SK-N-SH (cell line): ENCODE measurements around the gene TIMM23. TPM values are rescaled to one million over a fixed set of nuclear protein-coding genes. Genes with fewer than 3 reads are reported as not detected.
A peak's percentile ranks its signal among the peaks of the same experiment; 100 is the strongest.

Experiments
- CTCF ChIA-PET: fragments of 300-600, 350-600 bp; formaldehyde crosslinking; extraction: SDS; loops from one replicate; lab custom pipeline; 2021; lab: Yijun Ruan, JAX
- POLR2A ChIA-PET: fragments of 350-600 bp; sonication (Branson Sonifier 250); formaldehyde crosslinking; extraction: SDS; loops from one replicate; lab custom pipeline; 2020; ENCODE audit warnings: antibody characterized with exemption, inconsistent platforms; lab: Yijun Ruan, JAX
- DNase-seq: peaks from one replicate; pipeline ENCODE4 v3.0.0; 2012
- H2AFZ ChIP-seq: fragments of 200-600 bp; sonication (generic); 2 replicates; pipeline ENCODE4 v1.8.1; 2016; ENCODE audit warnings: antibody characterized with exemption, mild to moderate bottlenecking, low read depth
- H3F3A ChIP-seq: fragments of 200-600 bp; sonication (generic); replicated peaks from 2 replicates; pipeline ENCODE3; 2016; ENCODE audit warnings: antibody characterized with exemption, mild to moderate bottlenecking; ENCODE audit not compliant: insufficient read depth
- H3K27ac ChIP-seq, 2 experiments: fragments of 200-500 bp in 1 of 2; fragments of 200-600 bp in 1 of 2; sonication (Bioruptor generic) in 1 of 2; sonication (generic), shearing (Covaris generic) in 1 of 2; 2 replicates each; pipeline versions ENCODE4 v1.5.1 to v1.6.1; 2014 to 2016; ENCODE audit warnings: low read depth in 2 of 2, inconsistent platforms in 1 of 2, low read length in 1 of 2, mild to moderate bottlenecking in 1 of 2, mixed read lengths in 1 of 2
- H3K27me3 ChIP-seq: fragments of 200-600 bp; sonication (generic), shearing (Covaris generic); 2 replicates; pipeline ENCODE4 v1.6.1; 2016; ENCODE audit warnings: mixed run types; ENCODE audit not compliant: insufficient read depth
- H3K36me3 ChIP-seq, 2 experiments: fragments of 200-500 bp in 1 of 2; fragments of 200-600 bp in 1 of 2; sonication (Bioruptor generic) in 1 of 2; sonication (generic) in 1 of 2; replicated peaks in 1 of 2; 2 replicates each; pipeline versions ENCODE3 to v1.5.1; 2014 to 2016; ENCODE audit warnings: low read length in 1 of 2, mild to moderate bottlenecking in 1 of 2; ENCODE audit not compliant: insufficient read depth in 2 of 2, control insufficient read depth in 1 of 2
- H3K4me1 ChIP-seq, 2 experiments: fragments of 200-500 bp in 1 of 2; fragments of 200-600 bp in 1 of 2; sonication (Bioruptor generic) in 1 of 2; sonication (generic), shearing (Covaris generic) in 1 of 2; 2 replicates each; pipeline versions ENCODE4 v1.5.1 to v1.6.1; 2014 to 2016; ENCODE audit warnings: low read depth in 1 of 2, low read length in 1 of 2, mixed run types in 1 of 2; ENCODE audit not compliant: insufficient read depth in 2 of 2, control insufficient read depth in 1 of 2
- H3K4me2 ChIP-seq: fragments of 200-600 bp; sonication (generic), shearing (Covaris generic); 2 replicates; pipeline ENCODE4 v1.6.1; 2017; ENCODE audit warnings: mixed run types
- H3K4me3 ChIP-seq, 2 experiments: fragments of 200-500 bp in 1 of 2; fragments of 200-600 bp in 1 of 2; sonication (Bioruptor generic) in 1 of 2; sonication (generic), shearing (Covaris generic) in 1 of 2; 2 replicates each; pipeline versions ENCODE4 v1.5.1 to v1.8.1; 2014 to 2016; ENCODE audit warnings: low read depth in 2 of 2, inconsistent platforms in 1 of 2, low read length in 1 of 2, mild to moderate bottlenecking in 1 of 2, mixed read lengths in 1 of 2, moderate library complexity in 1 of 2
- H3K79me2 ChIP-seq: fragments of 200-600 bp; sonication (generic); 2 replicates; pipeline ENCODE4 v1.8.1; 2017; ENCODE audit warnings: mild to moderate bottlenecking; ENCODE audit not compliant: insufficient read depth
- H3K9ac ChIP-seq: fragments of 200-600 bp; sonication (generic); 2 replicates; pipeline ENCODE4 v1.6.1; 2017; ENCODE audit warnings: mixed run types
- H3K9me2 ChIP-seq: fragments of 200-600 bp; sonication (generic); 2 replicates; pipeline ENCODE4 v1.6.1; 2017; ENCODE audit warnings: mixed run types
- H3K9me3 ChIP-seq: fragments of 200-600 bp; sonication (generic); 2 replicates; pipeline ENCODE4 v1.6.1; 2017; ENCODE audit warnings: mixed run types, mild to moderate bottlenecking, moderate library complexity
- H4K20me1 ChIP-seq: fragments of 200-600 bp; sonication (generic); 2 replicates; pipeline ENCODE4 v1.6.1; 2017; ENCODE audit warnings: mild to moderate bottlenecking, mixed run types; ENCODE audit not compliant: insufficient read depth
- EP300 ChIP-seq, 2 experiments: IDR thresholded peaks; 2 replicates each; pipeline versions ENCODE4 v1.4.0 to v1.6.1; 2012; ENCODE audit warnings: borderline replicate concordance in 1 of 2, low read depth in 1 of 2, low read length in 1 of 2
- EZH2phosphoT487 ChIP-seq: fragments of 200-600 bp; sonication (generic); IDR thresholded peaks from 2 replicates; pipeline ENCODE4 v1.6.1; 2017; ENCODE audit warnings: low read depth, mixed run types, mild to moderate bottlenecking, antibody characterized with exemption, moderate library complexity, borderline replicate concordance
- FOSL2 ChIP-seq: IDR thresholded peaks from 2 replicates; pipeline ENCODE4 v1.4.0; 2012; ENCODE audit warnings: low read depth, mild to moderate bottlenecking, moderate library complexity, borderline replicate concordance
- FOXJ3 ChIP-seq: sonication (generic); formaldehyde crosslinking; IDR thresholded peaks from 2 replicates; pipeline ENCODE4 v1.5.1; 2020; ENCODE audit warnings: mild to moderate bottlenecking, missing genetic modification reagents
- FOXM1 ChIP-seq: IDR thresholded peaks from 2 replicates; pipeline ENCODE4 v1.4.0; 2012; ENCODE audit warnings: low read depth, mild to moderate bottlenecking
- JUND ChIP-seq: IDR thresholded peaks from 2 replicates; pipeline ENCODE4 v1.4.0; 2012
- MXI1 ChIP-seq: IDR thresholded peaks from 2 replicates; pipeline ENCODE4 v1.6.1; 2012; ENCODE audit warnings: mild to moderate bottlenecking, low read depth, low read length, improper control_type of control experiment
- PBX3 ChIP-seq: IDR thresholded peaks from 2 replicates; pipeline ENCODE4; 2012
- POLR2AphosphoS5 ChIP-seq: IDR thresholded peaks from 2 replicates; pipeline ENCODE4 v1.6.1; 2012; ENCODE audit warnings: low read depth, low read length
- RCOR1 ChIP-seq: fragments of 150-350 bp; IDR thresholded peaks from 2 replicates; pipeline ENCODE4 v1.6.1; 2017; ENCODE audit warnings: antibody characterized with exemption, low read length
- RFX5 ChIP-seq: IDR thresholded peaks from 2 replicates; pipeline ENCODE4 v1.6.1; 2012; ENCODE audit warnings: mild to moderate bottlenecking, improper control_type of control experiment, low read length
- SIN3A ChIP-seq: IDR thresholded peaks from 2 replicates; pipeline ENCODE4 v1.6.1; 2012; ENCODE audit warnings: low read depth, mild to moderate bottlenecking, low read length, moderate library complexity, borderline replicate concordance
- TAF1 ChIP-seq: IDR thresholded peaks from 2 replicates; pipeline ENCODE4 v1.6.1; 2012; ENCODE audit warnings: low read depth, mild to moderate bottlenecking, low read length, moderate library complexity, borderline replicate concordance
- USF2 ChIP-seq: fragments of 150-350 bp; IDR thresholded peaks from 2 replicates; pipeline ENCODE4 v1.6.1; 2017; ENCODE audit warnings: antibody characterized with exemption, low read length, low read depth, borderline replicate concordance
- WGBS: methylation state at CpG from one replicate; pipeline ENCODE4 v1.1.6; 2017; ENCODE audit warnings: low lambda C conversion rate; 5-methylcytosine and 5-hydroxymethylcytosine counted together
- polyA plus RNA-seq, 3 experiments: library from polyadenylated mRNA; depleted of rRNA; stranded (reverse); fragments of >200 nt; gene quantifications; 2 replicates each; pipeline ENCODE4 v1.2.3, GENCODE V29; 2012

Gene TIMM23
- polyA plus RNA-seq, 1 of the 3 experiments (the other 2 are of a cell fraction), result 87.0 TPM

- no peaks in the 10 kb centered on the region for H3K9me2 ChIP-seq
- no peak for DNase-seq
- H4K20me1 ChIP-seq, result peaks cover 7% of the 10 kb centered on the region; the same call in 1 of the 2 replicates
- H3F3A ChIP-seq, result peaks cover 43% of the 10 kb centered on the region
- H3K27ac ChIP-seq, result peak overlapping the region in 1 of 2 experiments; percentile 55; a peak in 1 of 4 replicates
- TF ChIP-seq MXI1, result no peak
- TF ChIP-seq FOXM1, result no peak
- no peak for TF ChIP-seq RCOR1
- no peak for TF ChIP-seq FOSL2
- no peak for TF ChIP-seq PBX3
- TF ChIP-seq, all 33 proteins: peak for 0
- Histone ChIP-seq H3K4me3 (no peak overlapping the region), H2AFZ (no peak overlapping the region), H3K79me2 (peaks cover 7% of the 10 kb centered on the region), H3K9me3 (no peaks in the 10 kb centered on the region), H3K4me2 (no peak overlapping the region), H3K36me3 (peaks cover 76 to 80% of the 10 kb centered on the region in 2 experiments), H3K9ac (no peak overlapping the region), H3K27me3 (no peaks in the 10 kb centered on the region), H3K4me1 (no peaks in the 10 kb centered on the region; a peak in 1 of 4 replicates)
- 86% methylated on average over 4 of the region's 4 CpGs for WGBS
- ChIA-PET CTCF (interaction anchor here (1.1 to 1.4 kb wide), 2 partner anchors 14 to 540 kb away, joined by 3 to 4 read pairs; no protein-coding TSS in a partner anchor), POLR2A (interaction anchor here (1.1 to 1.2 kb wide), 2 partner anchors 11 to 18 kb away, joined by 3 read pairs; no protein-coding TSS in a partner anchor)
Observed at GRCh38 chr10:46005383-46005782, 33.1 kb downstream of the TIMM23 start.

GRCh38 chr10:46006219-46006618 lies 33.9 kb downstream of the TIMM23 start:
- TF ChIP-seq EZH2phosphoT487 (no peak), JUND (peak; percentile 11; the same call in 1 of the 2 replicates), FOSL2 (peak; percentile 63; the same call in 1 of the 2 replicates)
- TF ChIP-seq, all 33 proteins: peak for 2
- Histone ChIP-seq H3F3A (peaks cover 40% of the 10 kb centered on the region), H3K27ac (peak overlapping the region in 1 of 2 experiments; percentile 55; a peak in 2 of 4 replicates), H3K9me2 (no peaks in the 10 kb centered on the region), H3K4me1 (no peaks in the 10 kb centered on the region; a peak in 1 of 4 replicates), H3K36me3 (peaks cover 74 to 80% of the 10 kb centered on the region in 2 experiments), H3K27me3 (no peaks in the 10 kb centered on the region), H3K79me2 (peaks cover 4% of the 10 kb centered on the region; the same call in 1 of the 2 replicates), H2AFZ (no peak overlapping the region), H4K20me1 (peaks cover 4% of the 10 kb centered on the region; the same call in 1 of the 2 replicates), H3K9ac (no peak overlapping the region), H3K4me3 (no peak overlapping the region), H3K9me3 (no peaks in the 10 kb centered on the region), H3K4me2 (no peak overlapping the region)
- ChIA-PET CTCF (interaction anchor here (1.1 to 1.4 kb wide), 2 partner anchors 13 to 541 kb away, joined by 3 to 4 read pairs; no protein-coding TSS in a partner anchor), POLR2A (interaction anchor here (1.1 kb wide), 1 partner anchor 10 kb away, joined by 3 read pairs; no protein-coding TSS in a partner anchor)
- no peak for DNase-seq
- WGBS, result 63% methylated on average over 3 of the region's 3 CpGs

- Histone ChIP-seq H2AFZ (no peak overlapping the region), H3K4me3 (no peak overlapping the region), H3K9me2 (no peaks in the 10 kb centered on the region), H4K20me1 (peaks cover 2% of the 10 kb centered on the region; the same call in 1 of the 2 replicates), H3K27ac (no peak overlapping the region), H3K36me3 (peaks cover 65 to 76% of the 10 kb centered on the region in 2 experiments), H3K4me1 (peaks cover 0 to under 1% of the 10 kb centered on the region in 2 experiments; a peak in 1 of 4 replicates), H3K27me3 (no peaks in the 10 kb centered on the region), H3F3A (peaks cover 13% of the 10 kb centered on the region), H3K9me3 (no peaks in the 10 kb centered on the region), H3K4me2 (no peak overlapping the region), H3K9ac (no peak overlapping the region), H3K79me2 (peaks cover 33% of the 10 kb centered on the region)
- ChIA-PET CTCF (interaction anchor here (1.0 kb wide), 1 partner anchor 14 kb away, joined by 4 read pairs; no protein-coding TSS in a partner anchor), POLR2A (no interaction called here)
- no peak for DNase-seq
- WGBS, result 98% methylated on average over 3 of the region's 3 CpGs
- TF ChIP-seq POLR2AphosphoS5, result no peak
- no peak for TF ChIP-seq FOXJ3 (CRISPR knock-in tag)
- TF ChIP-seq USF2, result no peak
- no peak for TF ChIP-seq RFX5
- TF ChIP-seq FOXM1, result no peak
- TF ChIP-seq SIN3A, result no peak
- TF ChIP-seq FOSL2, result no peak
- TF ChIP-seq EP300 (IDR thresholded peaks at IDR 0.05; ENCODE audit: borderline replicate concordance in 1 of 2, low read depth in 1 of 2, low read length in 1 of 2), result no peak
- no peak for TF ChIP-seq TAF1
- TF ChIP-seq, all 33 proteins: peak for 0
Observed at GRCh38 chr10:46012746-46013145, 40.5 kb downstream of the TIMM23 start.
